ENCODE results near the gene WRAP73. TPM values are rescaled to one million over a fixed set of nuclear protein-coding genes. Genes with fewer than 3 reads are reported as not detected.

WRAP73 gene
- polyA plus RNA-seq, 3 donors: 26.1 to 64.9 (median 33.2) TPM

GRCh38 chr1:3651930-3652547 lies 2.1 kb upstream of the WRAP73 start, which contains the start of gene TP73:
TSS of gene TP73 (plus strand) at chr1:3652516. CDS start at chr1:3682366, 29,850 bp downstream.
- peaks cover 11 to 12% of the 10 kb centered on the region in 2 donors for H3K36me3 Mint-ChIP-seq
- Histone ChIP-seq H4K20me1 (ENCODE audit: insufficient read depth, low read length) (peaks cover 8% of the 10 kb centered on the region), H3K9me3 (replicated peaks in 1 of 2; ENCODE audit: control insufficient read depth in 1 of 2, insufficient read depth in 1 of 2, low read length in 2 of 2) (peaks cover 0 to 9% of the 10 kb centered on the region in 2 donors), H3K27me3 (ENCODE audit: control insufficient read depth in 2 of 2, insufficient read depth in 2 of 2, low read length in 2 of 2) (peaks cover 36 to 62% of the 10 kb centered on the region in 2 donors), H3K4me3 (replicated peaks in 1 of 3; ENCODE audit: low read depth in 2 of 3, low read length in 3 of 3) (peak within 1 kb of the TSS in 1 of 3 experiments; percentile 47), H3K36me3 (replicated peaks in 1 of 2; ENCODE audit: control insufficient read depth in 1 of 2, insufficient read depth in 2 of 2, low read length in 2 of 2) (peaks cover 5 to 13% of the 10 kb centered on the region in 2 donors), H3K79me2 (ENCODE audit: insufficient read depth, low read length) (peaks cover 9% of the 10 kb centered on the region), H3K4me1 (ENCODE audit: control insufficient read depth in 1 of 2, insufficient read depth in 2 of 2, low read length in 2 of 2) (peaks cover 36 to 48% of the 10 kb centered on the region in 2 donors), H3K27ac (ENCODE audit: low read depth in 1 of 2, low read length in 2 of 2) (no peak within 1 kb of the TSS), H3K4me2 (replicated peaks; ENCODE audit: extremely low read depth, low read length, poor library complexity, severe bottlenecking) (peak within 1 kb of the TSS; percentile 87), H3K9ac (ENCODE audit: insufficient read depth, low read length, poor library complexity, severe bottlenecking) (no peak within 1 kb of the TSS), H2AFZ (ENCODE audit: insufficient read depth, low read depth, low read length, poor library complexity, severe bottlenecking) (peak within 1 kb of the TSS; percentile 46)
- no peak for TF ChIP-seq CTCF (IDR thresholded peaks at IDR 0.05)
- DNase-seq: no peak
- intact Hi-C loops (cut with micrococcal nuclease): loop anchor here in 1 of 2 donors (10.0 kb wide), 1 partner anchor 243 kb away; no protein-coding TSS in a partner anchor
- peaks cover 26% of the 10 kb centered on the region for H3K4me1 Mint-ChIP-seq
- peaks cover 48 to 65% (median 56%) of the 10 kb centered on the region in 3 donors for H3K27me3 Mint-ChIP-seq (ENCODE audit: low read depth in 3 of 3)
- 1% methylated on average over 78 of the region's 80 CpGs for WGBS (ENCODE audit: insufficient coverage)
- H3K27ac Mint-ChIP-seq: no peak within 1 kb of the TSS
- peaks cover 0 to 15% (median 5%) of the 10 kb centered on the region in 7 donors for H3K9me3 Mint-ChIP-seq
- peak within 1 kb of the TSS; percentile 49 to 77 for H3K4me3 Mint-ChIP-seq

- Mint-ChIP-seq H3K4me3 (peak overlapping the region in 1 of 2 donors; percentile 77), H3K9me3 (peaks cover 0 to 15% (median 5%) of the 10 kb centered on the region in 7 donors), H3K36me3 (peaks cover 18 to 19% of the 10 kb centered on the region in 2 donors), H3K4me1 (peaks cover 26% of the 10 kb centered on the region), H3K27me3 (ENCODE audit: low read depth in 3 of 3) (peaks cover 48 to 61% (median 55%) of the 10 kb centered on the region in 3 donors), H3K27ac (peak overlapping the region in 1 of 7 donors; percentile 23)
- Histone ChIP-seq H3K9me3 (replicated peaks in 1 of 2; ENCODE audit: control insufficient read depth in 1 of 2, insufficient read depth in 1 of 2, low read length in 2 of 2) (peaks cover 0 to 9% of the 10 kb centered on the region in 2 donors), H3K4me2 (replicated peaks; ENCODE audit: extremely low read depth, low read length, poor library complexity, severe bottlenecking) (peak overlapping the region; percentile 87), H3K27ac (ENCODE audit: low read depth in 1 of 2, low read length in 2 of 2) (no peak overlapping the region), H3K27me3 (ENCODE audit: control insufficient read depth in 2 of 2, insufficient read depth in 2 of 2, low read length in 2 of 2) (peaks cover 36 to 57% of the 10 kb centered on the region in 2 donors), H3K36me3 (replicated peaks in 1 of 2; ENCODE audit: control insufficient read depth in 1 of 2, insufficient read depth in 2 of 2, low read length in 2 of 2) (peaks cover 12 to 21% of the 10 kb centered on the region in 2 donors), H3K79me2 (ENCODE audit: insufficient read depth, low read length) (peaks cover 9% of the 10 kb centered on the region), H4K20me1 (ENCODE audit: insufficient read depth, low read length) (peaks cover 8% of the 10 kb centered on the region), H2AFZ (ENCODE audit: insufficient read depth, low read depth, low read length, poor library complexity, severe bottlenecking) (peak overlapping the region; percentile 46), H3K9ac (ENCODE audit: insufficient read depth, low read length, poor library complexity, severe bottlenecking) (no peak overlapping the region), H3K4me1 (ENCODE audit: control insufficient read depth in 1 of 2, insufficient read depth in 2 of 2, low read length in 2 of 2) (peaks cover 36 to 48% of the 10 kb centered on the region in 2 donors), H3K4me3 (replicated peaks in 1 of 3; ENCODE audit: low read depth in 2 of 3, low read length in 3 of 3) (peak overlapping the region in 1 of 3 experiments; percentile 47)
- intact Hi-C loops (cut with micrococcal nuclease): loop anchor here in 1 of 2 donors (10.0 kb wide), 1 partner anchor 244 kb away; no protein-coding TSS in a partner anchor
- 6% methylated on average over 81 of the region's 83 CpGs for WGBS (ENCODE audit: insufficient coverage)
- DNase-seq: no peak
- TF ChIP-seq CTCF (IDR thresholded peaks at IDR 0.05): no peak
Observed at GRCh38 chr1:3651026-3651929, 1.4 kb upstream of the WRAP73 start.

Data from CD14-positive monocyte (primary cell).